GM12865 (cell line): ENCODE measurements around the gene E2F7.

Source experiments
- DNase-seq: peaks from one replicate; pipeline ENCODE4 v3.0.0; 2010; ENCODE audit warnings: low read depth
- H3K4me3 ChIP-seq: 2 replicates; pipeline ENCODE4 v1.5.1; 2011; ENCODE audit warnings: mild to moderate bottlenecking, low read depth, low read length, control low read depth
- TF ChIP-seq, protein P1 (sequence below): IDR thresholded peaks from 2 replicates; pipeline ENCODE4 v1.5.1; 2011; ENCODE audit warnings: low read length, control low read depth, low read depth, inconsistent platforms; ENCODE audit not compliant: insufficient read depth; ENCODE audit errors: missing control alignments

Gene E2F7

DNA sequence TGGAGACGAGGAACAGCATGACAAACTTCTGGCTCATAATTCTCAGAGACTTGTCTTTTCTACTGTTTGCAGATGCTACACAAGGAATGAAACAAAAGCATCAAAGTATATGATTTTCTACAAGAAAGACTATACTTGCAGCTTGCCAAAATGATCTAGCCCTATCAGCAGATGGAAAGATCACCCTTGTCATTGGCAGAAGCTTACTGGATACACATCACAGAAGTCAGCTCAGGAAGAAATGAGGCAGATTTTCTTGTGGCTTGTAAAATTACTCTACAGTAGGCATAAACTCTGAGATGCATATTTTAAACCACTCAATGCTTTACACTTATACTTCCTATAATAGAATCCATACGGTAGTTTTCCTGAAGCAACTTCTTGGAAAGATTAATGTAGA lies 20.6 kb downstream of the E2F7 start:
- TF ChIP-seq, protein P1, sequence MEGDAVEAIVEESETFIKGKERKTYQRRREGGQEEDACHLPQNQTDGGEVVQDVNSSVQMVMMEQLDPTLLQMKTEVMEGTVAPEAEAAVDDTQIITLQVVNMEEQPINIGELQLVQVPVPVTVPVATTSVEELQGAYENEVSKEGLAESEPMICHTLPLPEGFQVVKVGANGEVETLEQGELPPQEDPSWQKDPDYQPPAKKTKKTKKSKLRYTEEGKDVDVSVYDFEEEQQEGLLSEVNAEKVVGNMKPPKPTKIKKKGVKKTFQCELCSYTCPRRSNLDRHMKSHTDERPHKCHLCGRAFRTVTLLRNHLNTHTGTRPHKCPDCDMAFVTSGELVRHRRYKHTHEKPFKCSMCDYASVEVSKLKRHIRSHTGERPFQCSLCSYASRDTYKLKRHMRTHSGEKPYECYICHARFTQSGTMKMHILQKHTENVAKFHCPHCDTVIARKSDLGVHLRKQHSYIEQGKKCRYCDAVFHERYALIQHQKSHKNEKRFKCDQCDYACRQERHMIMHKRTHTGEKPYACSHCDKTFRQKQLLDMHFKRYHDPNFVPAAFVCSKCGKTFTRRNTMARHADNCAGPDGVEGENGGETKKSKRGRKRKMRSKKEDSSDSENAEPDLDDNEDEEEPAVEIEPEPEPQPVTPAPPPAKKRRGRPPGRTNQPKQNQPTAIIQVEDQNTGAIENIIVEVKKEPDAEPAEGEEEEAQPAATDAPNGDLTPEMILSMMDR: no peak
- no peak overlapping the region for H3K4me3 ChIP-seq
- DNase-seq: no peak

DNA sequence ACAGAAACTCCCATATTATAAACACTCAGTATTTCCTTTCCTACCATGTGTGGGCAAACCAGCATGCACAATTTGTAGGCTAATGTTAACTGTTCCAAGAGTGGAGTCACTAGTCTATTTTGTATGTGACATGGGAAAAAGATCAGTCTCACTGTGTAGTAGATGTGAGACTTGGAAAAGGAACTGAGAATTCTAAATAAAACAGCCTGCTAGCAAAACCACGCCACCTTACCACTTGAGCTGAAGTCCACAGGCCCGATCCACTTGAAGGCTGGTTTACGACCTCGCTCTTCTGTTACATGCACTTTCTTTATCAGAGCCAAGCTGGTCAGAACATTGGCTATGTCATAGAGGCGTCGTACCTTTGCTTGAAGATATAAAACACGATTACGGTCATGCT lies 22.5 kb downstream of the E2F7 start:
- H3K4me3 ChIP-seq: no peak overlapping the region
- no peak for DNase-seq

DNA sequence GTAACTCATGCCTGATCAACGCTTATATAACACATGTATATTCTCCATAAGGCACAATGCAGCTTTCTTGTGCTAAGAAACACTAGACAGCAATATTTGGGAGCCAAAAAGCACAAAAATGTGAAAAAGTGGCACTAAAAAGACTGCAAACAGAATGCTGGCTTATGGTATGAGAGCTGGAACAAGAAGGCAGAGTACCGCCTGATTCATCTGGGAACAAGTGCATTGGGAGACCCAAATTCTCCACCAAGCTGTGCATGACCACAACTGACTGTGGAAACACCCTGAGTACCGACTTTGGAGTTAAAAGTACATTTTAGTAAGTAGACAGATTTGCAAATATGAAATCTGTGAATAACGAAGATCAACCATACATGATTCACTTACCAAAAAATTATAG lies 25.1 kb downstream of the E2F7 start:
- no peak overlapping the region for H3K4me3 ChIP-seq
- DNase-seq: no peak
- TF ChIP-seq, protein P1: no peak

More for the DNA sequence above, 22.5 kb downstream of the E2F7 start:
- TF ChIP-seq, protein P1: no peak

DNA sequence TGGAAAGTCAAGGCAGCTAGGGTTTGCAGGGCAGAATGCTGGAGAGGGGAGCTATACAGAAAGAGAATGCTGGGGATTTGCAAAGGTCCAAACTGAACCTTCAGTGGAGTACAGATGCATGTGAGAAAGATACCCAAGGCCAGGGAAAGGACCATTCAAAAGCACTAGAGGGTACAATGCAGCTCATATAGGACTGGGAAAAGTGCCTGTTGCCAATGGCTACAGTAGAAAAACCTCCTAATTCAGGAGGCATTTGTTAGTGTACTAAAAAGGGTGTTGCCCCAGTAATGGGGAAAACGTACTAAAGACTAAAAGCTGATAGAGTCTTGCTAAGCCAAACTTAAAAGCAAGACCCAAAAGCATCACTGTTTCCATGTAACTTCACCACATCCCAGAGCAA lies 30.1 kb downstream of the E2F7 start:
- TF ChIP-seq, protein P1: no peak
- no peak overlapping the region for H3K4me3 ChIP-seq
- DNase-seq: no peak

DNA sequence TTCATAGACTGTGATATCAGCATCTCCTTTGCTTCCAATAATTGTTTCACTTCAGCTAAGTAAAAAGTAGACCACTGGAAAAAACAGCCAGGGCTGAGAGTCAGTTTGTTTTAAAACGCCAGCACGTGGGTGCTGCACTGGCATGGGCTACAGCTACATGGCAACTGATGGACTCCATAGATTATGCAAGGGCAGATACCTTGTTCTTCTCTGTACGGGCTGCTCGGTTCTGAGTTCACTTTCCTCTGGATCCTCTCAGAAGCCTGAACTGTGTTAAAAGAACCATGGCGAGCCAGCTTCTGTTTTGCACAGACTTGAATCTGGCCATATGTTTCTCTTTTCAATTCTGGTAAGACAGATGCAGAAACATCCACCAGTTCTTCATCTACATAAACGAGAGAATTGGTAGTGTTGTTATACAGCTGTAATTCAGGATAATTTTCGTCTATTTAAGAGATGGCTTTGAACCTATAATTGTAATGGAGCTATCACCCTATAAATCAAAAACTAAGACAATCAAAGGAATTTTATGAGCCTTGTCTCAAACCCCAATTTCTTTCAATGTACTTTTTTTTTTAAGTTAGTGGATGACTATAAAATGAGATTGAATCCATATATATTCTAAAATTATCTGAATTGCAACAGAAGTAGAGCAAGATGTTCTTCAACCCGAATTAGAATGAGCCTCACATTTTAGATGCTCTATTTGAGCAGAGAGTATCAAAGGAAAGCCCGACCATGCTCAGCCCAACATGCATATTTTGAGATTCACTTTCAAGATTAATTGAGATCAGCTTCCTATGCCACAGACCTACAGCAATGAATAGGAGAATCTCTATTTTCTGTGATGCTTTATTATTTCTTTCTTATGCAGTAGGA lies 31.5 kb downstream of the E2F7 start:
- TF ChIP-seq, protein P1: no peak
- DNase-seq: no peak
- H3K4me3 ChIP-seq: no peak overlapping the region

DNA sequence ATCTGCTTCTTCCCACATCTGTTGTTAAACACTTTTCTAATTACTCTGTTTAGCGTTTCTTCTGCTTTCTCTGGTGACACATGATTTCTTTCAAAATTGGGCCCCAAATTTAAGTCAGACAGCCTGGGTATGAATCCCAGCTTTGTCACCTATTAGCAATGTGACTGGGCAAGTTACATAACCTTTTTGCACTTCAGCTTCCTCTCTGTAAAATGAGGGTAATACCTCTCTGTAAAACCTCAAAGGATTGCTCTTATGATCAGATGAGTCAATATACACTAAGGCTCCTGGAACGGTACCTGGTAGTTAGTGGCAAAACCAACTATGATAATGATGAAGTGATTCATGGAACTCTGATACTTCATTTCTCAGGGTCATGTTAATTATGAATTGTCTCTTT lies 33.0 kb downstream of the E2F7 start:
- no peak for DNase-seq
- H3K4me3 ChIP-seq: no peak overlapping the region
- TF ChIP-seq, protein P1: no peak

DNA sequence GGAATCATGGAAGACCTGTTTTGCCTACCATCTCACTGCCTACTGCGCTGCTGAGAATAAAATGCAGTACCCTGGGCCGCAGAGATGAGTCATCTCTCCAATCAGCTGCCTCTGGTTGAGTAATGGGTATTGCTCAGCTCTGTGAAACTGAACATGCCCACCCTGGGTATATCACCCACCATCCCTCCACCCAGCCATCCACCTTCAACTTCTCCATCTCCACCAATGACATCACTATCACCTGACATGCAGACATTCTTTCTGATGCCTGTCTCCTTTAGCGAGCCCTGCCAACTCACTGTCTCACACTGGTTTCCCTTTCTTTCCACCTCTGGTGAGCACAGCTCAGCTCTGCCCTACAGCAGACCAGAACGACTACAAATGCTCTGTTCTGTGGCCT lies 33.6 kb downstream of the E2F7 start:
- DNase-seq: no peak
- H3K4me3 ChIP-seq: no peak overlapping the region
- TF ChIP-seq, protein P1: no peak
